Measurements from ENCODE around the gene UMODL1. TPM values are rescaled to one million over a fixed set of nuclear protein-coding genes. Genes with fewer than 3 reads are reported as not detected.

The UMODL1 gene
- total and polyA plus RNA-seq, 2 of the 13 experiments (the other 11 are each of a cell fraction or from before 2014, with no cell fraction given): not detected

DNA sequence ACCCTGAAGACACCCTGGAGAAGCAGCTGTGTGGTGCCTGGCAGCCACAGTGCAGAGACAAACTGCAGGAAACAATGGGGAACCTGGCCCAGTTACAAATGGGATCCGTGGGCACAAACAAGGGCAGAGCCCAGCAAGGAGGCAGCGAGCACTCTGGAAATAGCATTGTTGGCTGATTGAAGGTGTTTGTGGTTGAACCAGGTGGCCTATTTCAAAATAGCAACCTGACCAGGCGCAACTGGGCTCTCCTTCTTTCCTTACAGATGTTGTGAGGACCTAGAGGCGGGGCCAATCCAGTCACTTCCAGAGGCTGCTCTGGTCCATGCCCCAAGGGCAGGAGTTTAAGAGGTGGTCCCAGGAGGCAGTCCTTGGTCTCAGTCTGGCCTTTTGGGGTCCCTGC lies 39.3 kb upstream of the UMODL1 start:
- FAIRE-seq (no peak), ATAC-seq (no peak), DNase-seq (ENCODE audit: low spot score) (no peak)
- H3K27me3 ChIP-seq (ENCODE audit: control insufficient read depth in 1 of 2, insufficient read depth in 2 of 2, low read length in 2 of 2): peaks cover 0 to 11% of the 10 kb centered on the region in 2 experiments; a peak in 3 of 5 replicates
- H3K9ac ChIP-seq (ENCODE audit: insufficient read depth, low read depth, low read length): no peak overlapping the region
- WGBS (ENCODE audit: low lambda C conversion rate): 46% methylated on average over 3 of the region's 4 CpGs
- TF ChIP-seq SAP130 (CRISPR knock-in tag; IDR thresholded peaks at IDR 0.05; ENCODE audit: low read depth): no peak
- no peak for TF ChIP-seq PHF5A (CRISPR knock-in tag; IDR thresholded peaks at IDR 0.05; ENCODE audit: low read depth, unreplicated experiment)
- TF ChIP-seq, protein P1, sequence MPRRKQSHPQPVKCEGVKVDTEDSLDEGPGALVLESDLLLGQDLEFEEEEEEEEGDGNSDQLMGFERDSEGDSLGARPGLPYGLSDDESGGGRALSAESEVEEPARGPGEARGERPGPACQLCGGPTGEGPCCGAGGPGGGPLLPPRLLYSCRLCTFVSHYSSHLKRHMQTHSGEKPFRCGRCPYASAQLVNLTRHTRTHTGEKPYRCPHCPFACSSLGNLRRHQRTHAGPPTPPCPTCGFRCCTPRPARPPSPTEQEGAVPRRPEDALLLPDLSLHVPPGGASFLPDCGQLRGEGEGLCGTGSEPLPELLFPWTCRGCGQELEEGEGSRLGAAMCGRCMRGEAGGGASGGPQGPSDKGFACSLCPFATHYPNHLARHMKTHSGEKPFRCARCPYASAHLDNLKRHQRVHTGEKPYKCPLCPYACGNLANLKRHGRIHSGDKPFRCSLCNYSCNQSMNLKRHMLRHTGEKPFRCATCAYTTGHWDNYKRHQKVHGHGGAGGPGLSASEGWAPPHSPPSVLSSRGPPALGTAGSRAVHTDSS (CRISPR knock-in tag; conservative IDR thresholded peaks at IDR 0.05): no peak
- TF ChIP-seq, protein P2, sequence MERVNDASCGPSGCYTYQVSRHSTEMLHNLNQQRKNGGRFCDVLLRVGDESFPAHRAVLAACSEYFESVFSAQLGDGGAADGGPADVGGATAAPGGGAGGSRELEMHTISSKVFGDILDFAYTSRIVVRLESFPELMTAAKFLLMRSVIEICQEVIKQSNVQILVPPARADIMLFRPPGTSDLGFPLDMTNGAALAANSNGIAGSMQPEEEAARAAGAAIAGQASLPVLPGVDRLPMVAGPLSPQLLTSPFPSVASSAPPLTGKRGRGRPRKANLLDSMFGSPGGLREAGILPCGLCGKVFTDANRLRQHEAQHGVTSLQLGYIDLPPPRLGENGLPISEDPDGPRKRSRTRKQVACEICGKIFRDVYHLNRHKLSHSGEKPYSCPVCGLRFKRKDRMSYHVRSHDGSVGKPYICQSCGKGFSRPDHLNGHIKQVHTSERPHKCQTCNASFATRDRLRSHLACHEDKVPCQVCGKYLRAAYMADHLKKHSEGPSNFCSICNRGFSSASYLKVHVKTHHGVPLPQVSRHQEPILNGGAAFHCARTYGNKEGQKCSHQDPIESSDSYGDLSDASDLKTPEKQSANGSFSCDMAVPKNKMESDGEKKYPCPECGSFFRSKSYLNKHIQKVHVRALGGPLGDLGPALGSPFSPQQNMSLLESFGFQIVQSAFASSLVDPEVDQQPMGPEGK (CRISPR knock-in tag; IDR thresholded peaks at IDR 0.05): no peak
- TF ChIP-seq ZMYM4 (CRISPR knock-in tag; IDR thresholded peaks at IDR 0.05): no peak
- TF ChIP-seq ZNF879 (CRISPR knock-in tag; IDR thresholded peaks at IDR 0.05): no peak
- TF ChIP-seq FOXM1 (CRISPR knock-in tag; IDR thresholded peaks at IDR 0.05): no peak
- TF ChIP-seq ZNF670 (CRISPR knock-in tag; IDR thresholded peaks at IDR 0.05; ENCODE audit: borderline replicate concordance): no peak
- no peak for TF ChIP-seq FOSL1 (CRISPR knock-in tag; IDR thresholded peaks at IDR 0.05; ENCODE audit: borderline replicate concordance)
- TF ChIP-seq, protein P3, sequence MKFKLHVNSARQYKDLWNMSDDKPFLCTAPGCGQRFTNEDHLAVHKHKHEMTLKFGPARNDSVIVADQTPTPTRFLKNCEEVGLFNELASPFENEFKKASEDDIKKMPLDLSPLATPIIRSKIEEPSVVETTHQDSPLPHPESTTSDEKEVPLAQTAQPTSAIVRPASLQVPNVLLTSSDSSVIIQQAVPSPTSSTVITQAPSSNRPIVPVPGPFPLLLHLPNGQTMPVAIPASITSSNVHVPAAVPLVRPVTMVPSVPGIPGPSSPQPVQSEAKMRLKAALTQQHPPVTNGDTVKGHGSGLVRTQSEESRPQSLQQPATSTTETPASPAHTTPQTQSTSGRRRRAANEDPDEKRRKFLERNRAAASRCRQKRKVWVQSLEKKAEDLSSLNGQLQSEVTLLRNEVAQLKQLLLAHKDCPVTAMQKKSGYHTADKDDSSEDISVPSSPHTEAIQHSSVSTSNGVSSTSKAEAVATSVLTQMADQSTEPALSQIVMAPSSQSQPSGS (CRISPR knock-in tag; IDR thresholded peaks at IDR 0.05): no peak
- TF ChIP-seq PTBP1 (IDR thresholded peaks at IDR 0.05; ENCODE audit: low read depth, low read length, poor library complexity, severe bottlenecking): no peak
- no peaks in the 10 kb centered on the region for H3K79me2 ChIP-seq (ENCODE audit: insufficient read depth, low read length)
- intact Hi-C loops (cut with micrococcal nuclease; ENCODE audit: unreplicated experiment): no loop called here
- in situ Hi-C loops (cut with HindIII; ENCODE audit: extremely low pct_ligation_motif_present, low pct_unique_long_range_greater_than_20kb): no loop called here
- CTCF ChIA-PET (ENCODE audit: low intra/inter-chr PET ratio, low total read pairs): no interaction called here
- H4K20me1 ChIP-seq (ENCODE audit: insufficient read depth, low read length): no peaks in the 10 kb centered on the region
- H3K36me3 ChIP-seq (replicated peaks in 1 of 2; ENCODE audit: control insufficient read depth in 1 of 2, insufficient read depth in 2 of 2, low read length in 2 of 2): no peaks in the 10 kb centered on the region
- H3K4me3 ChIP-seq (replicated peaks in 1 of 3; ENCODE audit: insufficient read depth in 1 of 3, low read depth in 2 of 3, low read length in 3 of 3): no peak overlapping the region
- POLR2A ChIA-PET: no interaction called here
- no TSS peak for BruUV-seq (replicated peaks)
- H3K4me1 ChIP-seq (ENCODE audit: insufficient read depth, low read length): no peaks in the 10 kb centered on the region
- H3K4me2 ChIP-seq (ENCODE audit: low read depth, low read length): no peak overlapping the region
- H2AFZ ChIP-seq (ENCODE audit: low read length): no peak overlapping the region
- no peak overlapping the region for H3K27ac ChIP-seq (ENCODE audit: extremely low read length, insufficient read depth, low read length)
- H3K9me3 ChIP-seq (ENCODE audit: low read length): no peaks in the 10 kb centered on the region
